ENCODE data around the gene COMP. TPM values are rescaled to one million over a fixed set of nuclear protein-coding genes. Genes with fewer than 3 reads are reported as not detected.

The COMP gene
- total RNA-seq, 1 experiment from 2014 or later = not detected

DNA sequence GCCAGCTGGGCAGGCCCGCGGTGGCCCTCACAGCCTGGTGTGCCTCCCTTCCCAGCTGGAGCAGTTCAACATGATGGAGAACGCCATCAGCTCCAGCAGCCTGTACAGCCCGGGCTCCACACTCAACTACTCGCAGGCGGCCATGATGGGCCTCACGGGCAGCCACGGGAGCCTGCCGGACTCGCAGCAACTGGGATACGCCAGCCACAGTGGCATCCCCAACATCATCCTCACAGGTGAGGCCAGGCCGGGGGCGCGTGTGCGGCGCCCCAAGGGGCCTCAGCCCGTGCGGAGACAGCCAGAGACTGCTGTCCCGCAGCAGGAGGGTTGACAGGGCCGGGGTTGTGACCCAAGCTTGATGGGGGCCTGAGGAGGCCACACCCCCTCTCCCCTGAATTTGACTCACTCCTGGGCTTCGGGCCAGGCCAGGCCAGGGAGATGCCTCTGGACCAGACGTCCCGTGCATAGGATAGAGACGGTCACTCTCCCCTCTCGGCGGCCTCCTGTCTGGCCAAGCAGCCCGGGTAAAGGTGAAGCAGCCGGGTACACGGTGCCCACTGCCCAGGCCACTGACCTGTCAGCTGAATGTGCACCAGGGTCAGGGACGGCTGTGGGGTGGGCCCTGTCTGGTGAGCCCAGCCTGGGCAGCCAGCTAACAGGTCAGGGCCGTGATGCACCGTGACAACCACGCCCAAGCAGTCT is 15.4 kb downstream of the COMP start:
- H3K4me1 ChIP-seq (replicated peaks) = peaks cover 10% of the 10 kb centered on the region
- no peaks in the 10 kb centered on the region for H3K36me3 ChIP-seq
- no peak overlapping the region for H3K4me3 ChIP-seq
- H3K9me3 ChIP-seq (replicated peaks) = no peaks in the 10 kb centered on the region
- DNase-seq (ENCODE audit: low read depth in 1 of 2, low spot score in 2 of 2) = no peak
- H3K27ac ChIP-seq = no peak overlapping the region
- H3K27me3 ChIP-seq (replicated peaks) = no peaks in the 10 kb centered on the region

GRCh38 chr19:18774782-18775444 is 16.2 kb downstream of the COMP start:
- Histone ChIP-seq H3K4me1 (replicated peaks) (peaks cover 10% of the 10 kb centered on the region), H3K27ac (no peak overlapping the region), H3K9me3 (replicated peaks) (no peaks in the 10 kb centered on the region), H3K4me3 (no peak overlapping the region), H3K36me3 (no peaks in the 10 kb centered on the region), H3K27me3 (replicated peaks) (no peaks in the 10 kb centered on the region)
- no peak for DNase-seq (ENCODE audit: low read depth in 1 of 2, low spot score in 2 of 2)

DNA sequence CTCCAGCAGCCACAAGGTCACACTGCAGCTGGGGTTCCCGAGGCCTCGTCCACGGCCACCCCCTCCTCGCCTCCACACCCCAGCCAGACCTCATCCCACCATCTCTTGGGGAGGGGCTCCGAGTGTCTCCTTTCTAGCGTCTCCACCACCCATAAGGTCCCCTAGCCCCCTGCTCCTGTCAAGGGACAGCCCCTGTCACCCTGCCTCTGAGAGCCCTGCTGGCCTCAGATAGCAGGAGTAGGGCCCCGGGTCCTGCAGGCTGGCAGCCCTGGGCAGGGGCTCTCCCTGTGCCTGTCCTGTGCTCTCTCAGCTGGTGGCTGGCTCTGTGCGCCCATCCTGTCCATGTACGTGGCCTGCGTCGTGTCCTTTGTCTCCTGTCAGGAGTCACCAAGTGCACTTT is 17.0 kb downstream of the COMP start:
- H3K36me3 ChIP-seq = no peaks in the 10 kb centered on the region
- no peak overlapping the region for H3K27ac ChIP-seq
- H3K9me3 ChIP-seq (replicated peaks) = no peaks in the 10 kb centered on the region
- H3K4me1 ChIP-seq (replicated peaks) = peaks cover 10% of the 10 kb centered on the region
- no peak overlapping the region for H3K4me3 ChIP-seq
- no peak for DNase-seq (ENCODE audit: low read depth in 1 of 2, low spot score in 2 of 2)
- no peaks in the 10 kb centered on the region for H3K27me3 ChIP-seq (replicated peaks)

DNA sequence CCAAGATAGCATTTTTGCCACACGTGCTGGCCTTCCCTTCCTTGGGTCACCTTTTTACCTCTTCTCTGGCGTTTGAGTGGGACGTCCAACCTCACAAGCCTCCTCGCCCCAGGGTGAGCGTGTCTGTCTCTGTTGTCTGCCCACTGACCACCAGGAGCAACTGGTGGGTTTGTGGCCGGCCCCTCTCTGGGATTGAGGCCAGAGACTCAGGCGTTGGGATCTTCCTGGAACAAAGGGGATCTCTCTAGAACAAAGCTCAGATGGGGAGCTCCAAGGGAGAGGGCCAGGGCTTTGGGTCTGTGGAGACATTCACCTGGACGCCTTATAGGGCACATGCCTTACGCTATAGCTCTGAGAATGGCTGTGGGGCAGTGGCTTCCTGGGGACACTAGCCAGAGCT is 17.4 kb downstream of the COMP start:
- Histone ChIP-seq H3K27me3 (replicated peaks) (no peaks in the 10 kb centered on the region), H3K4me1 (replicated peaks) (peaks cover 10% of the 10 kb centered on the region), H3K36me3 (no peaks in the 10 kb centered on the region), H3K27ac (no peak overlapping the region), H3K9me3 (replicated peaks) (no peaks in the 10 kb centered on the region), H3K4me3 (no peak overlapping the region)
- DNase-seq (ENCODE audit: low read depth in 1 of 2, low spot score in 2 of 2) = no peak

DNA sequence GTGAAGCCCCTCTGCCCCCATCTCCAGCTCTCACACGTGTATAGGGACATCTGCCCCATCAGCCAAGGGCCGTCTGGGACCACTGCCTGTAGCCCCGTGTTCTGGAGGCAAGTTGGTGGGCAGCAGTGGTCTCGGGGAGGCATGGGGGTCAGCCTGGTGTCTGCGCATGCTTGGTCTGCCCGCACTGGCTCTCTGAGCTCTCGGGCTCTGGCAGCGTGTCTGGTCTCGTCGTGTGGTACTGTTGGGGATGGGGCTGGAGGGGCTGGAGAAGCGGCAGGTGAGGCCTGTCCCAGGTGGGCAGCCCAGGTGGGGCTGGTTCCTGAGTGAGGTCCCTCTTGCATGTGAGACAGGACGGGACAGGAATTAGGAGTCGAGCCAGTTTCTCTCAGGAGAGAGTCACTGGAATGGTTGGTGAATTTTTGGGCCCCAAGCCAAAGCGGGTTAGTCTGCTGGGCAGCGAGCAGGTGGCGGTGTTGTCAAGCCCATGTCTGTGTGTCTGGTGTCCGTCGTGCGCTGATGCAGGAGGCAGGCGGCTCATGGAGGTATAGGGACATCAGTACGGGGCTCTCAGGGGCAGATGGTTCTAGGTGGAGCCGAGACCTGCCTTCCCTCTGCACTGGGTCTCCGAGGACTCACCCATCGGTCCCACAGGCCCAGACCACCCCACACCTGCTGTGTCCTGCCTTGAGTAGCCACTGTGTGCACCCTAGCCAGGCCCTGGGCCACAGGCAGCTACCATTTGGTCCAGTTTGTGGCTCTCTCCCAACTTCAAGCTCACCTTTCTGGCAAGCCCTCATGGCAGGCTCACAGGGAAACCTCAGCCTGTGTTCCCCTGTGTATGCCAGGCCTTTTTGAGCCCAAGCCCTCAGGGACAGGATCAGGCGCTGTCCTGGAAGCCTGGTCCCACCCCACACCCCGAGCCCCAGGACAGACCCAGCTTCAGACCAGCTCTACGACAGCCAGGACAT is 18.2 kb downstream of the COMP start:
- no peak for DNase-seq (ENCODE audit: low read depth in 1 of 2, low spot score in 2 of 2)
- Histone ChIP-seq H3K27me3 (replicated peaks) (no peaks in the 10 kb centered on the region), H3K4me1 (replicated peaks) (peaks cover 10% of the 10 kb centered on the region), H3K36me3 (no peaks in the 10 kb centered on the region), H3K9me3 (replicated peaks) (no peaks in the 10 kb centered on the region), H3K4me3 (no peak overlapping the region), H3K27ac (no peak overlapping the region)

- no peak for DNase-seq (ENCODE audit: low read depth in 1 of 2, low spot score in 2 of 2)
- Histone ChIP-seq H3K27ac (no peak overlapping the region), H3K36me3 (no peaks in the 10 kb centered on the region)
Measured at GRCh38 chr19:18771328-18772242, 19.5 kb downstream of the COMP start.

DNA sequence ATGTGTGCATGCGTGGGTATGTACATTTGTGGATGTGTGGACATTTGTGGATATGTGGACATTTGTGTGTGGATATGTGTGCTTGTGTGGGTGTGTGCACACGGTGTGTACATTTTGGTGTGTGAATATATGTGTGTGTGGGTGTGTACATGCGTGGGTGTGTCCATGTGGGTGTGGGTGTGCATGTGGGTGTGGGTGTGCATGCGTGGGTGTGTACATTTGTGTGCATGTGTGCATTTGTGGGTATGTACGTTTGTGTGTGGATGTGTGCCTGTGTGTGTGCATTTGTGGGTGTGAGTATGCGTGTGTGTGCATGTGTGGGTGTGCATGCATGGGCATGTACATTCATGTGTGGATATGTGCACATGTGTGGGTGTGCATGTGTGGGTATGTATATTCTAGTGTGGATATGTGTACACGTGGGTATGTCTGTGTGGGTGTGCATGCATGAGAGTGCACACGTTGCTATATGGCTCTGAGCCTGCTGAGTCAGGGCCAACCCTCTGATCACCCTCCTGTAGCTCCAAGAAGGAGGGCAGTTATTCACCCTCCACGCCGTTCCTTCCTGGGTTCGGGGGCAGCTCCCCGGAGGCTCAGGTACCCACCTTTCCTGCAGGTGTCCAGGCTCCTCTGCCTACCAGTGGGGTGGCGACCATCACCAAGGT is 20.3 kb downstream of the COMP start:
- peaks cover under 1% of the 10 kb centered on the region; the same call in 1 of the 2 replicates for H3K4me1 ChIP-seq (replicated peaks)
- H3K4me3 ChIP-seq = no peak overlapping the region
- no peak overlapping the region for H3K27ac ChIP-seq
- no peaks in the 10 kb centered on the region for H3K36me3 ChIP-seq
- no peaks in the 10 kb centered on the region for H3K9me3 ChIP-seq (replicated peaks)
- DNase-seq (ENCODE audit: low read depth in 1 of 2, low spot score in 2 of 2) = no peak
- no peaks in the 10 kb centered on the region for H3K27me3 ChIP-seq (replicated peaks)

More at GRCh38 chr19:18771328-18772242, 19.5 kb downstream of the COMP start:
- Histone ChIP-seq H3K9me3 (replicated peaks) (no peaks in the 10 kb centered on the region), H3K4me1 (replicated peaks) (peaks cover 8% of the 10 kb centered on the region), H3K4me3 (no peak overlapping the region), H3K27me3 (replicated peaks) (no peaks in the 10 kb centered on the region)

DNA sequence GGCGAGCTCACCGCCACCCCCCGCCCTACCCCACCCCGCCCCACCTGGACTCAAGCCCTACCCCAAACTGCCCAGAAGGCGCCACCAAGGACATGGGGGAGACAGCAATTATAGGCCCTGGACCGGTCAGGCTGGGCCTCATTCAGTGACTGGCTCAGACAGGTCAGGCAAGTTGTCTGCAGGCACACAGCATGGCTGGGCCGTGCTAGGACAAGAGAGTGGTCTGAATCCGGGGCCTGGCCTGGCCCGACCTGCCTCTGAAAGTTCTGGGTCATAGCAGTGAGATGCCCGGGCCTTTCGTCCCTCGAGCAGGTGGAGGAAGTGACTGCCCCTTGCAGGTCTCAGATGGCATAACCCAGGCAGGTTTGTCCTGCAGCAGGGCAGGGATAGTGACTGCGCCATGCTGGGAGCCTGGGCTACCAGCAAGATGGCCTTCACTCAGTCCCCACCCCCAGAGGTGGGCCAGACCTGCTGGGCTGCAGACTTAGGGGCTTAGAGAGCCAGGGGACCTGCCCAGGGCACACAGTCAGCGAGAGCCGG is 21.0 kb downstream of the COMP start:
- Histone ChIP-seq H3K4me3 (no peak overlapping the region), H3K36me3 (no peaks in the 10 kb centered on the region), H3K27me3 (replicated peaks) (no peaks in the 10 kb centered on the region), H3K4me1 (replicated peaks) (no peaks in the 10 kb centered on the region), H3K27ac (no peak overlapping the region), H3K9me3 (replicated peaks) (no peaks in the 10 kb centered on the region)
- no peak for DNase-seq (ENCODE audit: low read depth in 1 of 2, low spot score in 2 of 2)

DNA sequence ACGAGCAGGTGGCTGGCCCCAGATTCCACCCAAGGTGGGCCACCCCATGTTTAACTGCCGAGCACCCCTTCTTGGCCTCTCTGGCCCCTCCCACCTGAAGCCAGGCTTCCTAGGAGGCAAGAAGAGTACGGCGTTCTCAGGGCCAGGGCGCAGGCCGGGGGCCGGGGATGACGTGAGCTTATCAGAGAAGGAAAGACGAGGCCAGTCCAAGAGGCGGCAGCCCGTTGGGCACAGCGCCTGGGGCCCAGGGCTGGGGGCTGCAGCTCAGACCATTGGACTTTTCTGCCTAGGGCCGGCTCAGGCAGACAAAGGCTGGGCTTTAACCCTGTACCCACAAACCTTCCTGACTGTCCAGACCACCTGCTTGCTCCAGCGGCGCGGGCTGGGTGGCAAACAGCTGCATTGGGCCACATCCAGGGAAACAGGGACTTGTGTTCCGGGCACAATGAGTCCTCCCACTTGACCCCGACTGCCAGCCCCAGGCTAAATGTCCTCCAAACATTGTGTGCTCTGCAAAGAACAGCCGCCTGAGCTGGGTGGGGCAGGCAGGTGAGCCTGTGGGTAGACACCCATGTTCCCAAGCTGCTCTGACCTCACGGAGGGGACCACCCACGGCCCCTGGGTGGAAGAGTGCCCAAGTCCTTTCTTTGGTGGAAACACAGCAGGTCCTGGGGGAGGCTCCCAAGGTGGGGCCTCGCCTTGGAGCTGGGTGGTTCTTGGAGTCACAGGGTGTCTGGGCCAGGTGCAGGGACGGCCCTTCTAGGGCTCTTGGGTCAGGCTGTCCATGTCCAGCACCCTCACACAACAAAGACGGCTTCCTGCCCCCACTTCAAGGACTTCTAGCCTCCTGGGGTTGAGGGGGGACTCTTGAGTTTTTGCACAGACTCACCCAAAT is 21.9 kb downstream of the COMP start:
- no peak for DNase-seq (ENCODE audit: low read depth in 1 of 2, low spot score in 2 of 2)
- Histone ChIP-seq H3K4me1 (replicated peaks) (peaks cover 1% of the 10 kb centered on the region; the same call in 1 of the 2 replicates), H3K27ac (no peak overlapping the region), H3K27me3 (replicated peaks) (no peaks in the 10 kb centered on the region), H3K4me3 (no peak overlapping the region), H3K36me3 (no peaks in the 10 kb centered on the region), H3K9me3 (replicated peaks) (no peaks in the 10 kb centered on the region)

GRCh38 chr19:18768046-18768771 is 22.9 kb downstream of the COMP start:
- no peak overlapping the region for H3K4me3 ChIP-seq

GRCh38 chr19:18765224-18765623 is 25.9 kb downstream of the COMP start:
- peaks cover 3% of the 10 kb centered on the region; the same call in 1 of the 2 replicates for H3K4me1 ChIP-seq (replicated peaks)
- H3K27ac ChIP-seq = no peak overlapping the region
- H3K9me3 ChIP-seq (replicated peaks) = no peaks in the 10 kb centered on the region
- no peak overlapping the region for H3K4me3 ChIP-seq
- H3K27me3 ChIP-seq (replicated peaks) = no peaks in the 10 kb centered on the region
- DNase-seq (ENCODE audit: low read depth in 1 of 2, low spot score in 2 of 2) = no peak
- H3K36me3 ChIP-seq = no peaks in the 10 kb centered on the region

More at GRCh38 chr19:18768046-18768771, 22.9 kb downstream of the COMP start:
- Histone ChIP-seq H3K4me1 (replicated peaks) (peaks cover 3% of the 10 kb centered on the region; the same call in 1 of the 2 replicates), H3K9me3 (replicated peaks) (no peaks in the 10 kb centered on the region), H3K27me3 (replicated peaks) (no peaks in the 10 kb centered on the region), H3K36me3 (no peaks in the 10 kb centered on the region), H3K27ac (no peak overlapping the region)
- DNase-seq (ENCODE audit: low read depth in 1 of 2, low spot score in 2 of 2) = no peak

All from SJSA1 (cell line).